IPS-11a (cell line): Measurements from ENCODE around the gene KCNMA1.

Experiments used
- H3K4me3 ChIP-seq: one replicate; pipeline ENCODE4 v1.5.1; 2013; ENCODE audit warnings: low read depth, low read length, control low read depth

KCNMA1 gene

GRCh38 chr10:77635402-77636227 lies 2.0 kb downstream of the KCNMA1 start:
- no peak overlapping the region for H3K4me3 ChIP-seq

GRCh38 chr10:77634939-77635338 lies 2.7 kb downstream of the KCNMA1 start:
- no peak overlapping the region for H3K4me3 ChIP-seq

GRCh38 chr10:77633376-77633775 lies 4.2 kb downstream of the KCNMA1 start:
- no peak overlapping the region for H3K4me3 ChIP-seq

DNA sequence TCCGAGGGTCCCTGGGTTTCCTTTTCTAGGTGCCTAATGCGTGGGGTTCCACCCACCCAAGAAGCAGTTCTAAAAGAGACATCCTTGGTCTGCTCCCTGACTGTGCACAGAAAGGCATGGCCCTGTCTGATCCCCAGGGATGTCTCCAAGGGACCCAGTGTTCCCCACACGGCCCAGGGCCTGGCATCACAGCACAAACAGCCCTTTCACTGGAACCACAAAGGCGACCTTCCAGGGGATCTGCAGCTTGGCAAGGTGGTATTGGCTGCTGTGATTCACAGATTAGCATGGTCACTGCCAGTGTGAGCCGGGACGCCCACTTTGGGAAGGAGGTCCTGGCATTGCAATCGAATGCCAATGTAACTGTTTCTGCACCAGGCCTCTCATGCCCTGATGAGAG lies 6.4 kb downstream of the KCNMA1 start:
- H3K4me3 ChIP-seq, result no peak overlapping the region

- H3K4me3 ChIP-seq, result no peak overlapping the region
Measured at GRCh38 chr10:77630507-77630848, 7.1 kb downstream of the KCNMA1 start.

- no peak overlapping the region for H3K4me3 ChIP-seq
Measured at GRCh38 chr10:77629775-77630506, 7.7 kb downstream of the KCNMA1 start.

DNA sequence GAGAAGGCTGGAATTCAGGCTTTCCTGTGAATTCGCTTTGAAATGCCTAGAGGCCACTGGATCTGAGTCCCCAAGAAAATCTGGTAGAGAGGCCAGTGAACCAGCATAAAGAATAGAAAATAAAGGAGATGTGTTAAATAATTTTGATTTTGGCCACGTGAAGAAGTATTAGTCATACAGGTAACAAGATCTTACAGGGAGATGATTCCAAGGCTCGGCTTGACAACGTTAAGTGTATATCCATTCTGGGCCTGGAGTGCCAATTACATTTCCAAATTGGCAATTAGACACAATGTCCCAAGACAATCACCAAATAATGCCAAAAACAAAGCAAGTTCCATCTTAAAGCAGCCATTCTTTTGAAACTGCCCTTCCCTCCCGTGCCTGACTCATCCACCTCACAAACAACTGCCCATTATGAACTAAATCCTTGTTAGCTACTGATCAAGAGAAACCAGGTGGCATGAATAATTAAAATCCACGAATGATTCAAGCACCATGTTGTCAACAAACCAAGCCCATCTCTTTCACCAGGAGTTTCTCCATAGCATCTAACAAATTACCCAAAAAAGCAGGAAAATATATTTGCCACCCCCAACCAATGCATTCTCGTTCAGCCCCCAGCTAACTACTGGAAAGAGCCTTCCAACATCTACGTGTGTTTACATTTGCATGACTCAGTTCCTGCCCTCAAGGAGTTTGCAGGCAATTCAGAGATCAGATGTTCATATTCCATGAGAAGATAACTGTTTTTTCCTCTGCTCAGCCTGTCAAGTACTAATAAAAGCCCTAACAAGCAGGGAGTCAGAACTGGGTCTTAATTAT lies 8.5 kb downstream of the KCNMA1 start:
- H3K4me3 ChIP-seq, result no peak overlapping the region

- H3K4me3 ChIP-seq, result no peak overlapping the region
Measured at GRCh38 chr10:77626266-77626935, 11.2 kb downstream of the KCNMA1 start.

- no peak overlapping the region for H3K4me3 ChIP-seq
Measured at GRCh38 chr10:77625379-77625778, 12.2 kb downstream of the KCNMA1 start.

- H3K4me3 ChIP-seq, result no peak overlapping the region
Measured at GRCh38 chr10:77622889-77623291, 14.7 kb downstream of the KCNMA1 start.

DNA sequence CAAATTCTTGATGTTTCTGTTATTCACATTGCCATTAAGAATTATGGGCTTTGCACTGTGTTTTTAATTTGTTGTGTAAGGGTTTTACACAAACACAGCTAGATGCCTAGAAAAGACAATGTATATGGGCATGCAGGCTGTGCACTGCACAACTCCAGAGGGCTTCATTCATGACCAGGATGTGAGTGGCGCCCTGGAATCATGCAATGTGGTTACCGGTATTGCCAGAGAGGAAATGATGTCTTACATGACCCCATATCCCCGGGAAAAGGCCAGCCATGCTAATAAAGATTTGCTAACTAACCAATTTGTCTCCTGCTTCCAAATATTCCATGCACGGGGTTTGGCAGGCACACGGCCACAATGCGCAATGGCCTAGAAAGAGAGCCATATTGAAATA lies 16.9 kb downstream of the KCNMA1 start:
- no peak overlapping the region for H3K4me3 ChIP-seq

GRCh38 chr10:77619964-77620703 lies 17.5 kb downstream of the KCNMA1 start:
- H3K4me3 ChIP-seq, result no peak overlapping the region

DNA sequence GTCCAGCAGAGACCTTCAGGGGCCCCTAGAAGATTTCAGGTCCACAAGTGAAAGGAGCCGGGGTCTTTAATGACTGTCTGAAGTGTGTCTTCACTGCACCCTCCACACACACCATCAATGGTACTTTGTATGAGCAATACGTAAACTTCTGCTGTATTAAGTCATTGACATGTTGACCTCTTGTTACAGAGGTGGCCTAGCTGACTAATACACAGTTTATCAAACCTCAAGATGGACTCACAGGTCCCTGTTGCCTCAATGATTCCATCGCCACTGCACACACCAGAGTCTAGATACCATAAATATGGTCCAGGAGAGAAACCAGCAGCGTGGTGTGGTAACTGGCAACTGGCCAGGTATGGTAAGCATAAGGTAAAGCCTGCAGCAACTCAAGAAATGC lies 19.5 kb downstream of the KCNMA1 start:
- H3K4me3 ChIP-seq, result no peak overlapping the region

- H3K4me3 ChIP-seq, result no peak overlapping the region
Measured at GRCh38 chr10:77616766-77617165, 20.8 kb downstream of the KCNMA1 start.

DNA sequence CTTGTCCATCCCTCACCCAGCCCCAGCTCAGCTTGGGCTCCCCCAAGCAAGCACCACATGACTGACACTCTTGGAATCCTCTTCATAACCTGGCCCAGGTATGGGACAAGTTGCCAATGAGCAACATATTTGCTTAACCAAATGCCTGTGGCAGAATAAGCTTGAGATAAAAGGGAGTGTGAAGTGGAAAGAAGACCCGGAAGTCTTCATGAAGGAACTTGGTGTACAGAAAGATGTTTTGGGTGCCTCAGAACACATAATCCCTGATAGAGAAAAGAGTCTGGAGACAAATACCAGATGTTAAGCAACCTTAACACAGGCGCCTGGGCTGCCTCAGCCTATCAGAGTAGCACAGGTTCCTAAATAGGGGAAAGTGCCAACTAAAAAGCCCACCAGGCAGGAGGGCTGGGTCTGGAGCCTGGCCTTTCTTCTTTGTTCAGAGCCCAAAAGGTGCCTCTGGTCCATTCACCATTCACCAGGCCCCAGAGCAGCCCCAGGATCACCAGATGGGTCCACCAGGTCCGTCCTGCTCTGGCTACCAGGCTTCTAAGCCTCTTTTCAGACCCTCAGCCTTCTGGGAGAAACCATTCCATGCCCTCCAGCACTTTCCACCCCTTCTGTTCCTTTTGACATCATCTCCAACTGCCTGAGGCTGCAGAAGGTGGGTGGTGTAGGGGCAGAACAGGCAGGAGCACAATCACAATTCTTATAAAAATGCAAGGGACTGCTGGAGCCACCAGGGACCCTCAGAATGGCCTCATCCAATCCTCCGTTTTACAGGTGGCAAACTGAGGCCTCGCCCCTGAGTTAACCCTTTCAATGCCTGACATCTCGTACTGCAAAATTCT lies 22.6 kb downstream of the KCNMA1 start:
- H3K4me3 ChIP-seq, result no peak overlapping the region

GRCh38 chr10:77613476-77614130 lies 24.0 kb downstream of the KCNMA1 start:
- H3K4me3 ChIP-seq, result no peak overlapping the region

- H3K4me3 ChIP-seq, result no peak overlapping the region
Measured at GRCh38 chr10:77611670-77612069, 25.9 kb downstream of the KCNMA1 start.

GRCh38 chr10:77611221-77611620 lies 26.4 kb downstream of the KCNMA1 start:
- H3K4me3 ChIP-seq, result no peak overlapping the region

DNA sequence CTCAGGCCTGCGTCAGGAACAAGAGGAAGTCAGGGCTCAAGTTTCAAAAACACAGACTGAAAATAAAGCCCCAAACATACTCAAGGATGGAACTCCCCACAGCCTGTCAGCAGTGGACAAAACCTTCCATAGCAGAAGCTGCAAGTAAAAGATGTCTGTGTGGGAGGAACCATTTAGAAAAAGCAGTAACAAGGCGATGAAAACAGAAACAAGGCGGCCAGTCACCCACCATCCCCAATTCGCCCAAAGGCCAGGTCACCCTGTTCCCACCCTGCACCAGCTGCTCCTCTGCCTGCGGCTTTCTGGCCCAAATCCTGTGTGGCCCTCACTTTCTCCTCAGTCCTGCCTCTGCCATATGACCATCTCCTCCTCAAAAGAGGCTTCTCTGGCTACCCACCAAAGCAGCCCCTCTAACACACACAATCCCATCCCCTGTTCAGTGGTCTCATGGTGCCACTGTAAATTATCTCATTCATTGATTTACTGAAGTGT lies 27.8 kb downstream of the KCNMA1 start:
- H3K4me3 ChIP-seq, result no peak overlapping the region
